ENCODE measurements around the gene PEX5L.
"Not testable (repeated sequence)": the region's sequence is repeated elsewhere in the genome, so short reads cannot be mapped to it uniquely, and the experiment has no call there.

The PEX5L gene

DNA sequence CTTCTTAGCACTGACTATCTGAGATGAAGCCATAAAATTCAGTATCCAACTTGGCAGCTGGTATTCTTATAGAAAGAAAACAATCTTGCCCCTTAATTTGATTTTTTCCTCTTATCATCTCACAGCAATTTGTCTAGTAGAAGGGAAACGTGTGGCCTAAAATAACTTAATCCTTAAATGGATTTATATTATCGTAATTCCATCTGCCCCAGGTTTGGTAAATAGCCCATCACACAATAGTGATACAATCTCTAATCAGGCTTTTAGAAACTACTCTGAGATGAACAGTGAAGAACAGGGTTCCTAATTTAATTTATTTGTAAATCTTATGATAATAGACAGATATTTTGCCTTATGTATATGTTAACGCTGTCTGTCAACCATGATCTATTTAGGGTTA is 24.8 kb downstream of the PEX5L start:
- DNase-seq = no peak

DNA sequence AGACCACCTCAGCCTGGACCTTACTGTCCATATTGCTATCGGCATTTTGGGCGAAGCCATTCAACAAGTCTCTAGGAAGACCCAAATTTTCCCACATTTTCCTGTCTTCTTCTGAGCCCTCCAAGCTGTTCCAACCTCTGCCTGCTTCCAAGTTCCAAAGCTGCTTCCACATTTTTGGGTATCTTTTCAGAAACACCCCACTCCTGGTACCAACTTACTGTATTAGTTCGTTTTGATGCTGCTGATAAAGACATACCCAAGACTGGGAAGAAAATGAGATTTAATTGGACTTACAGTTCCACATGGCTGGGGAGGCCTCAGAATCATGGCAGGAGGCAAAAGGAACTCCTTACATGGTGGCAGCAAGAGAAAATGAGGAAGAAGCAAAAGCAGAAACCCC is 28.4 kb downstream of the PEX5L start:
- DNase-seq = not testable (repeated sequence)

DNA sequence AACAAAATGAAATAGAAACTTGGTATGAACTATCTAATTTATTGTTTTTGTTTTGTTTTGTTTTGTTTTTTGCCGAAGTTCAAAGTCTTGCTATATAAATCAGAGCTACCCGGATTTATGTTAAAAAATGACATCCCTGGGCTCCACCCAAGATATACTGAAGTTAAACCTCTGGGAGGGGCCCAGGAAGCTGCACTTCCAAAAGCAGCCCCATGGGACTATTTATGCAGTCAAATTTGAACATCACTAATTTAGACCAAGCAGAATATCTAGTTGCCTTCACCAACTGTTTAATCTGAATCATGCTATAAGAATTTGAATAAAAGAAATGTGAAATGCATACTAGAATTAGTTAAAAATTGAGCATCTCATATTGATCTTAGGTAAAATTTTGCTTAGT is 32.2 kb downstream of the PEX5L start:
- no peak for DNase-seq

DNA sequence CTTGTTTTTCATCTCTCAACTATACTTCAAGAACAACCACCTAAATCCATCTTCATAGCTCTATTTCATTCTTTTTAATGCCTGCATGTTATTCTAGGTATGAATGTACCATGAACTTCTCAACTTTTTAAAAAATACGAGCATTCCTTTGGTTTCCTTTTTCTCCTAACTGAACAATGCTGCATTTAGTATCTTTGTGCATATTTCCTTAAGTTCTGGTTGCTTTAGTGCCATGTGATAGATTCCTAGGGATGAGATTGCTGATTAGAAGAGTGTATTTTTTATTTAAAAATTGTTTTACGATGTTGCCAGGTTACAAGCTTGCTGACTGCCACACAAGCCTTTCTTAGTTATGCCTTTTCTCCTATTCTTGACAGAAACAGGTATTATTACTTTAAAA is 34.7 kb downstream of the PEX5L start:
- no peak for DNase-seq

DNA sequence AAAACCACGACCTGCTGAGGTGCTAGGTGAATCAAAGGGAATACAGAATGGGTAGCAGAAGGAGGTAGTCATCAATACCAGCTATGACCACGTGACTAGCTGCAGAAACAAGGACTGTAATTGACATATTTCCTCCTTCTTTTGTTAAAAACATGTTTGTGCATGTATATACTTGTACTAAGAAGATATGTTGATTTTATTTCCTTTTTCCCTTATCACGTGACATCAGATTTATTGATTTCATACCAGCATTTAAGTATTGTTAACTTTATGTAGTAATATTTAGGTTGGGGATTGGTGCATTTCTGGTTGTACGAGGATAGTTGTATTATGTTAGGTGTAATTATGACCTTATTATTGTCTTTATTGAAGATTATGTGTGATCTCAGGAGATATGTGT is 36.2 kb downstream of the PEX5L start:
- no peak for DNase-seq

DNA sequence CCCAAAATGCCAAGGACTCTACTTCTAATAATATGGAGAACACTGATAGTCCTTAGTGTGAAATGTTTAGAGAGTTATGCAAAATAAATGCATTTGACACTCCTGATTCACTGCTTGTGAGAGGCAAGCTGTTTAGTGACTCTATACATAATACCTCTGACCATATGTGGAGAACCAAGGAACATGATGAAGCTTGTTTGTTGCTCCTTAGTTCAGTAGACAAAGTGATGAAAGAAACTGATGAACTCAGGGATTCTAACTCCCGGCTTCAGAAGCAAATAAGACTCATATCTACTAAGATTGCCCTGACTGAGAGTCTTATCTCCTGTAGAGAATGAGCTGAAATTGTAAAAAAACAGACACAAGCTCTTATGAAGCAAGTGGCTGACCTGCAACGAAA is 41.3 kb downstream of the PEX5L start:
- DNase-seq = no peak

DNA sequence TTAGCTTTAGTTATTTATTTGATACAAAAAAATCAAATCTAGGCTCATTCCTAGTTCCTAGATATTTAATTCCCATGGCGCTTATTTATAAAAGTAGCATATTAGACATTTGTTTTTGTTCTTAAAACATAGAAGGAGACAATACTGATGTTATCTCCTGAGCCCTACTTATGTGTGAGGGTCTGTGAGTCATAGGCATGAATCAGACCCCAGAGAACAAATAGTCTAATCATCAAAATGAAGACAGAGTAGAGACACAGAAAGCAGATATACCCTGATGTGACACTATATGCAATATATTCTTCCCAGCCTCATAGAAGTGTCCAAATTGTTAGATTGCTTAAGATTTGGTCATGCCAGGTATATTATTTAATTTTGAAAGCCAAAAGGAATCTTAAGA is 44.9 kb downstream of the PEX5L start:
- DNase-seq = no peak

DNA sequence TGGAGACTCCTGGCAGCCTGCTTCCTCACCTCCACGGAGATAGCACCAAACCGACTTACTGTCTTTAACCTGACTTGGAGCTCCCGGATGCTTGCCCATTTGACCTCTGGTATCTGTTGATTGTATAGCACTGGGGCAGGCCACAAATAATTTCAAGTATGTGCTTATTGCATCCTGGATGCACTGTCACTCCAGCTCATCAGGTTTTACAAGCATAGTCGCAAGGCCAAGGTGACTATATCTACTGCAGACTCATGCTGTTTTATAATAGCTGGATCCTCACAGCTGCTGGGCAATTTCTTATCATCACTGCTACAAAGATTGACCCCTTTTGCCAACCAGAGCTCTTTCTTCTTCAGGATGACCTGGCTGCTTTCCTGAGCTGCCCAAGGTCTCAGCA is 45.6 kb downstream of the PEX5L start:
- DNase-seq = no peak

DNA sequence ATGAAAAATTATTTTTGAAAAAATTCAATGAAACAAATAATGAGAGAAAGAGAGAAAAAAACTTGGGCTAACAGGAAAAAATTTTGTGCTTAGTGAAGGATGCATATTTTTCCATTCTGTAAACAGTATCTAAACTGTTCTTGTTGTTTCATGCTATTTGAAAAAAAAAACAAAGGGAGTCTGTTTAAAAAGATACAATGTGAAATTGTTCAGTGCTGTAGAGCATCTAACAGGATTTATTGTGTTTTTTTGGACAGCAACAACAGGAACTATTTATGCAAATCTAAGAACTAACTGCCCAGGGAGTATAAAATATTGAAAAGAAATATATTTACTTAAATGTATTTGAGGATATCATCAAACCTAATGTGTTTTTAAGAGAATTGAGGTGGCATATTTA is 55.1 kb downstream of the PEX5L start:
- DNase-seq = no peak

DNA sequence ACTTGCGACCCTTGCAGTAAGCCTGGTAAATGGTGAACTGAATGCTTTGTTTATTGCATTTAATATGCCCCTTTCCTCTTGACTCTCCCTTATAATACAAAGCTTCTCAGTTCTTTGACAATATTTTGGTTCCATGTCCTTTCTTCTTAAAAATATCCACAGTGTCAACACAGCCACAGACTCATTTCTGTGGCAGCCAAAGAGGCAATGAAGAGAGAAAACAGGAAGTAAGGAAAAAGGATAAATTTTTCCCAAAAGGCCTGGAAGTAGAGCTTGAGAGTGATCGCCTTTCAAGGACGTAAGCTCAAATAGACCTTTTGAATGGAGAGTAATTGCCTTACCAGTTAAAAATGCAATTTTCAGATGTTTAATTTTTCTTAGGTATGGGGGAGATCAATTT is 59.4 kb downstream of the PEX5L start:
- DNase-seq = no peak

DNA sequence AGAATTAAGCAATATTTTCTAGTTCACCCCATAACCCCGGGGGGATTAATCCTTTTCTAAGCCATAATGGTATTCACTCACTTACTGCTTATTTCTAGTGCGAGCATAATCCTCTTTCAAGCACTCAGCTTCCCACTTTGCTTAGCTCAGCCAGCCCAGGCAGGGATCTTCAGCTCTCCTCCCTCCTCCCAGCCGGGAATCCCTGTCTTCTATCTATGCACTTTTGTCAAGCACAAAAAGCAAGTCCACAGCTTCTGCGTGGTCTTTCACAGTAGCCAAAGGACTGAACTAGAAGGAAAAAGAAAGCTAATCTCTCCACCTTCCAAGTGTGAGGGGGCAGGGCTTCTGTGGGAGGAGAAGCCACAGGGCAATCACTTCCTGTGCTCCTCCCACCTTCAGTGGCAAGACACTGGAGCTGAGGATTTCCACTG is 62.8 kb downstream of the PEX5L start:
- peak in 45 of 56 donors; percentile 8 to 76 (median 46) for DNase-seq

DNA sequence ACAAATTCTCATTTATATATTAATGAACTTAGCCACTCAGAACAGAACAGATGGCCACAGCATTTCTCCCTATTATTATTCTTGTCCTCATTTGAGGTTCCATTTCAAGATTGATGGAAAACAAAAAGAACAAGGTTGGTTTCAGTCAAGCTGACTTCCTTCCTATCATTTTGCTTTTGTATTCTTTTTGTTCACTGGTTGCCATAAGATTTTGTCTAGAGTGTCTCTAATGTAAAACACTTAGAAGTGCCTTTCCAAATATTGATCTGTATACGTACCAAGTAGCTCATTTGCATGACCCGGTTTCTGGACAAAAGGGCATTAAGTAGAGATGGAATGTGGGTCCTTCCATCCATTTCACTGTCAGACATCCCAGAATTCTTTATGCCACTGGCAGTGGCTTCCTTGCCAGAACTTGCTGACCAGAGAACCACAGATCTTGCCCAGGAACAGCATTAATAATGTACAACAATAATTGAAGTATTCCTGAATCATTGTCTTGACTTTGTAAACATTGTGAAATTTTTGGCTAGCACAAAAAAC is 63.8 kb downstream of the PEX5L start:
- peak in 3 of 56 donors; percentile 24 to 28 (median 26) for DNase-seq

DNA sequence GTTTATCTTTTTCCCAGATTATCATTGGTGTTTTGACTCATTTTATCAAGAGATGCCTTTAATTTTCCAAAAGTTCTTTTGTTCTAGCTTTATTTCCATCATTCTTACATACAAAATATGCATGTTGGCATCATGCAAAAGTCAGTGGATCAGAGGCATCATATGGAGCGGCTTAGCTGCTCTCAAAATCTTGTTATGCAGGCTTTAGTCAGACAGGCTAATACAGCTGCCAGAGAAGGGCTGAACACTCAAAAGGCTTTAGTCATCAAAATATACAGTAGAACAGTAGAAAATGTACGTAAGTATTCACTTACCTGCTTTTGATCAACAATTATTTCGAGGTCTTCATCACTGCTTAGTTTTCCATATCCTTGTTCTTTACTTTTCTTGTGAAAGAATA is 65.5 kb downstream of the PEX5L start:
- peak in 1 of 56 donors; percentile 40 for DNase-seq

DNA sequence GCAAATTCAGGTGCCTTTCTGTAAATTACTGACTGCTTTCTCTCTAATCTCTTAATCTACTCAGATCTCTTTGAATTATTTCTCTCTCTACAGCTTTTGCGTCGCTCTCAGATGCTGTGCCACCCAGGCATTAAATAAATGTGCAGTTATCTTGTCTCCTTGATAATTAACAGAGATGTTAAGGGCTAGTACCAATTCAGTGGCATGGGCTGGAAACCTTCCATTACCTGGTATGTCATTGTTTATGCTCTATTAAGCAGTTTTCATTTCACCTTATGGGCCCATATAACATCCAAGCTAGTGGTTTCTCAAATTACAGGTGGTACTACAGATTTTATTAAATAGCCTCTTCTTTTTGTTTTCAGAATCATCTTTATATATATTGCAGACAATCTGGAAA is 66.0 kb downstream of the PEX5L start:
- no peak for DNase-seq

DNA sequence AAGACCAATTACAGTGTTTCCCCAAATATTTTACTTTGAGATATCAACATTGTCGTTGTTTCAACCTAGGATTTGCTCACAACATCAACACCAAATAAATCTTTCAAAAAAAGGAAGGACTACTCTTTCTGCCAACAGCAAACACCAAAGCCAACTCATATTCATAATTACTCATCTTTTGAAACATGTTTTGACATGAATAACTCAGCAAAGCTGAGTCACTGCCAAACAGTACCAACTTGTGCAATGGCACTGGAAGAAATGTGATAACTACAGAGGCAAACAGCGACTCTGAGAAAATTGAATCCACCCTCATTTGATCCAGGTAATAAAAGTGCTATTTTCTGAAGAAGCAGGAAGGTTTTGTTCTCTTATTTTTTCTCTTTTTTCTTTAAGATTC is 67.2 kb downstream of the PEX5L start:
- DNase-seq = peak in 7 of 56 donors; percentile 3 to 64 (median 22)

DNA sequence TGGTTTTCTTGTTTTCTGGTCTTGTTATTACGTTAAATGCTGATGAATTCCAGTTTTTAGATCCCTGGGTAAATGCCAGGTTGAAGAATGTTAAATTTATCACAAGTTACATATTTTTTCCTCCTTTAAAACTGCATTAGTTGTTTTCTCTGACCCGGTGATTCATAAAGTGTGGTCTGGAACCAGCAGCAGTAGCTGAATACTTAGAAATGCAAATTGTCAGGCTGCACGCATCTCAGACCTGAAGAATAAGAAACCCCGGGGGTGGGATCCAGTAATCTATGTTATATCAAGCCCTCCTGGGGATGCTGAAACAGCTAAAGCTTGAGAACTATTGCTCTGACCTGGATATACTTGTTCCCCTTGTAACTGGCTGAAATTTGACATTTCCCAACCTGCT is 69.1 kb downstream of the PEX5L start:
- no peak for DNase-seq

DNA sequence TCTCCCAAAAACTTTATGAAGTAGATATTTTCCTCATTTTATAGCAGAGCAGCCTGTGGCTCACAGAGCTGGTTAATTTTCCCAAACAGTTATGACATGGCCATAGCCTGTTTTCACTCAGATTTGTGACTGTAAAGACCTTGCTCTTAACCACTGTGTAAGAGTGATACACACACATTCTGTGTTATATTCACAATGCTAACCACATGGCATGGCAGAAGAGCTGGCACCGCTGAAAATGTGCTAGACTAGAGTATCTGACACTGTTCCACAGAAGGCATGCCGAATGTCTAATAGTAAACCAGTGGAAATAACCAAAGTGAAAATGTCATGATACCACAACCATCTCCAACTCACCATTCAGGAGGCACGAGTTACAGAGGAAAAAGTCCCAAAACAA is 71.8 kb downstream of the PEX5L start:
- DNase-seq = no peak

DNA sequence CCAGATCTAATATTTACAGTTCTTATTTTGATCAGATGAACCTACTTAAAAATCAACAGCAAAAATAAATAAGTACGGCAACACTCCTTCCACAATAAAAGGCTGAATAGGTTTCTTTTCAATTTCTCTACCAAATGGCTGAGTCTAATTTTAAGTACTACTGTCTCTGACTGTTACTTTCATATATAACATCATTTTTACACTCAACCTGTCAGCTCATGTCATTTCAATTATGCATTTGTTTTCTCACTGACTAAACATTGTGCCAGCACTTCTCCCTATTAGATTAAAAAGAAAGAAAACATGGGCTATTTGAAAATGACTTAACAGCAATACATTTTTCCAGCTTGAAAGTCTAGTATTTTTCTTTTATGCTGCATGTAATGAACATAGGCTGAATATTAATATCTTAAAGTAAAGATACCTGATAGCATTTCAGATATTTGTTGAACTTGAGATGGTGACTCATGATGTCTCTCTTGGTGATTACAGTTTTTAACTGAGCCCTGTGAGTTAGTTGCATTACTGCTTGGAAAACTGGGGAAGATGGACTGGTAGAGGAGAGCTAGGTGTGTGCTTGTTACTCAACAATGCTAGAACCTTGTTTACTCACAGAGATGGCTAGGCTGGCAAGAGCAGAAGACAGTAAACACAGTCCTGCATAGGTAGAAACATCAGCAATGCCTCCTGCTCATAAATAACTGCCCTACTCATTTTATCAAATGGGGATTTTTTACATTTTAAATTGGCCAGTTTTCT is 73.9 kb downstream of the PEX5L start:
- DNase-seq = no peak

DNA sequence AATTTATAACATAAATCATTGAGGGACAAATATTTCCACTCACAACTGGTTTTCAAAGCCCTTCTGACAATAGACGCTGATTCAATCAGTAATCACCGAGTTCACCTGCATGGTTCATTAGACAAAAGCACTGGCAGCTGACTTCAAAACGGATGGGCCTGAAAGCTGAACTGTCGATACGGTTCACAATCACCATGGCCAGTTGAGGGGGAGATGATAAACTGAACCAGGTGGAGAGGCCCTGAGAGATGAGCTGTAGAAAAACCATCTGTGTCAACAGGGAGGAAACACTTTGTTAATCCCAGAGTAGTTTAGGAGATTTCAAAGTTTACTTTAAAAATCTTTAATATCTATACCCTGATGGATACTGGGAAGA is 75.0 kb downstream of the PEX5L start:
- DNase-seq = no peak

DNA sequence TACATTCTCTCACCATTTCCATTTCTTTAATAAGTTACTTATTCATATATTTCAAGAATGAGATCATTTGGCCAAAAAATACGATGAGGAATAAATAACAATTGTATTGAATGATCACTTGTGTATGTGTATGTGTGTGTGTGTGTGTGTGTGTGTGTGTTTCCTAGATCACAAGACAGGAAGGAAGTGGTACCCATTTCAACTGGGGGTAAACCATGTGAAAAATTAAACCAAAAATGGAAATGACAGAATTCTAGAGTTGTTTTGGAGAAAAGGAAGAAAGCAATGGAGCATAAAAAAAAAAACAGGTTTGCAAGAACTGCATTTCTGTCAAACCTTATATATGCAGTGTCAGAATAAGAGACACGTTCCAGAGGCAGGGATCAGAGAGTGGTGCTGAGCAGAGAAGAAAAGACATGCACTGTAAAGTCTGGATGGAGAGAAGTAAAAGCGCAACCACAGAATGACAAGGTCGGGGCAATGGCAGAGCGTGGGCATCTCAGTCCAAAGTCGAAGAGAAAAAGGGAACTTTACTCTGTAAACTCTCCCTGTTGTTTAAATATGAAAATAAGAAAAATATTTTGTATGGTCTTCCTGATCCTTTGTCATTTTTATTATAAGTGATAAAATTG is 75.5 kb downstream of the PEX5L start:
- DNase-seq = no peak

DNA sequence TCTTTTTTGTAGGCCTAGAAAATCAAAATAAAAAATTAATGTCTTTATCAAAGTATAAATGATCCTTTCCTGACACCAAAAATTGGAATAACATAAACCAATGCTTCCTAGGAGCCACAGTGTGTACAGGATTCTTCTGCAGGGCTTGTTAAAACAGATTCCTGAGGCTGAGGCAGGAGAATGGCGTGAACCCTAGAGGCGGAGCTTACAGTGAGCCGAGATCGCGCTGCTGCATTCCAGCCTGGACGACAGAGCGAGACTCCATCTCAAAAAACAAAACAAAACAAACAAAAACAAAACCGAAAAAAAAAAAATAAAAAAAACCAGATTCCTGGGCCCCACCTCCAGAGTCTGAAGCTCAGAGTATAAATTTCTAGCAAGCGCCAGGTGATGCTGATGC is 78.0 kb downstream of the PEX5L start:
- no peak for DNase-seq

DNA sequence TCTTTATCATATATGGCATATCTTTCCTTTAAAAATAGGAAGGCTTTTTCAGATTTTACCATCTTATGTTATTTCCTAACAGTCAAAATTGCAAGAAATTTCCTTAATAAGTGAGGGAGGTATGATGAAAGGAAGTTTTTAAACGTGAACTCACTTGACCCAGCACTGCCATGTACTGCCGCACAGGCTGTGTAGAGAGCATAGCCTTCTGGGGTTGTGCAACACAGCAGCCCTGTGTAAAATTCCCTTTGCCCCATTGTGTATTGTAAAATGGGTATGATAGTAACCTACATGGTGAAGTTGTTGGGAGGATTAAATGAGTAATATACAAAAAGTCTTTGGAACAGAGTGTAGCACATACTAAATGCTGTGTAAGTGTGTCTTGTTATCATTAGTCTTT is 78.6 kb downstream of the PEX5L start:
- DNase-seq = no peak

DNA sequence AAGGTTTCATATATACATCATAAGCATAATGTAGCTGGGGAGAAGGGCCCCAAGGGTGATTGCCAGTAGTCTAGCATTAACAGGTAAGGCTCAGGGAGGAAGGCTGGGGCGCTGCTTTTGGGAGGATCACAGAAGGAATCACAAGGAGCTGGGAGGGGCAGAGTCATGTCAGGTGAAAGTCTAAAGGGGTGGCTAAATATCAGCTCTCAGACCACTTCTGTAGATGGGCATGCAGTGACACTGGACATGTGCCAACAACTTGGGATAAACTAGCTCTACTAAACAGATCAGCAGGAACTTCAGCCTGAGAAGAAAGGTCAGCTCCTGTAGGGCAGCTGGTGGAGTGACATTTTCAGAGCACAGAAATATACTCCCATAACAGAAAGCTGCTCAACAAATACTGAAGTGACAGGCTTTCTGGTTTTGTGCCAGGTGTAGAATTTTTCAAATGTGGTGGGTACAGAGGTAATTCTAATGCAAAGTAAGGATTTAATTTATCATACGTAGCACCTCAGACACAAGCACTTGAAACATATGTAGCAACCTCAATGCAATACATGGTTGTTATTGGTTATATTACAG is 79.4 kb downstream of the PEX5L start:
- DNase-seq = no peak
